NB4 (cell line): ENCODE measurements around the gene BRSK2.

Experiments
- CTCF ChIP-seq: IDR thresholded peaks from one replicate; pipeline ENCODE4 v1.5.1; 2012; ENCODE audit warnings: low read depth, low read length
- MYC ChIP-seq: IDR thresholded peaks from 2 replicates; pipeline ENCODE4 v1.6.1; 2011; ENCODE audit warnings: low read depth, low read length

GRCh38 chr11:1442807-1443366 lies 53.2 kb downstream of the BRSK2 start:
- TF ChIP-seq MYC (no peak), CTCF (no peak)
